ENCODE measurements around the gene FANCI. TPM values are rescaled to one million over a fixed set of nuclear protein-coding genes. Genes with fewer than 3 reads are reported as not detected.

The FANCI gene
- total and polyA plus RNA-seq, 2 of the 4 experiments (the other 2 are of a cell fraction): 13.2 to 34.2 TPM

GRCh38 chr15:89208256-89208655, 35.5 kb upstream of the FANCI start:
- DNase-seq (no peak), ATAC-seq (ENCODE audit: low read depth) (no peak)
- Histone ChIP-seq H4K20me1 (ENCODE audit: insufficient read depth, low read length) (no peaks in the 10 kb centered on the region), H3K14ac (replicated peaks; ENCODE audit: low read depth, low read length) (no peak overlapping the region), H4K5ac (ENCODE audit: low read depth, low read length) (no peak overlapping the region), H3K9ac (ENCODE audit: low read depth, low read length) (no peak overlapping the region), H3K27ac (ENCODE audit: insufficient read depth, low read length) (no peak overlapping the region), H2AK5ac (ENCODE audit: low read depth, low read length) (no peak overlapping the region), H3K4me2 (ENCODE audit: low read depth, low read length) (no peak overlapping the region), H3K18ac (ENCODE audit: low read depth, low read length) (no peak overlapping the region), H4K91ac (ENCODE audit: insufficient read depth, low read depth, low read length) (no peak overlapping the region), H2BK20ac (ENCODE audit: low read depth, low read length) (no peak overlapping the region), H2AFZ (replicated peaks; ENCODE audit: low read length, poor library complexity) (no peak overlapping the region), H3K4me3 (ENCODE audit: insufficient read depth, low read depth, low read length) (no peak overlapping the region), H3K23ac (ENCODE audit: low read depth, low read length) (no peak overlapping the region), H2BK120ac (ENCODE audit: low read depth, low read length) (no peak overlapping the region), H3K27me3 (ENCODE audit: control insufficient read depth, insufficient read depth, low read length) (no peaks in the 10 kb centered on the region; the same call in 1 of the 2 replicates), H3K9me1 (ENCODE audit: insufficient read depth, low read length) (no peaks in the 10 kb centered on the region; the same call in 1 of the 2 replicates), H3K79me1 (ENCODE audit: low read depth in 1 of 2, low read length in 2 of 2) (no peaks in the 10 kb centered on the region), H3K36me3 (ENCODE audit: control insufficient read depth, insufficient read depth, low read length) (no peaks in the 10 kb centered on the region), H2BK5ac (ENCODE audit: low read depth, low read length, poor library complexity, severe bottlenecking) (no peak overlapping the region), H3K4me1 (ENCODE audit: control insufficient read depth, insufficient read depth, low read length) (no peaks in the 10 kb centered on the region; the same call in 1 of the 2 replicates), H2BK15ac (ENCODE audit: low read depth, low read length) (no peak overlapping the region), H3K56ac (ENCODE audit: extremely low read depth, insufficient read depth, low read length) (no peak overlapping the region), H2AK9ac (replicated peaks; ENCODE audit: low read depth, low read length, poor library complexity) (no peak overlapping the region), H3K9me3 (ENCODE audit: control insufficient read depth, insufficient read depth, low read length) (no peaks in the 10 kb centered on the region), H3K4ac (ENCODE audit: low read depth, low read length) (no peak overlapping the region), H4K8ac (ENCODE audit: low read depth in 2 of 2, low read length in 2 of 2) (no peak overlapping the region)
- CTCF ChIA-PET: interaction anchor here (1.2 to 2.2 kb wide), 3 partner anchors 18 to 78 kb away, joined by 3 to 13 read pairs (median 5); partner anchors contain the start of gene FANCI
- intact Hi-C loops (cut with micrococcal nuclease): no loop called here
- POLR2A ChIA-PET (ENCODE audit: unreplicated experiment): no interaction called here
- TF ChIP-seq MAFK (IDR thresholded peaks at IDR 0.05; ENCODE audit: low read depth, low read length): no peak
- TF ChIP-seq CTCF (conservative IDR thresholded peaks at IDR 0.05; ENCODE audit: low read depth, low read length): no peak
- TF ChIP-seq SMC3 (IDR thresholded peaks at IDR 0.05; ENCODE audit: low read depth, low read length): no peak
- TF ChIP-seq RFX5 (IDR thresholded peaks at IDR 0.05; ENCODE audit: low read depth, low read length): no peak
- no peak for TF ChIP-seq RAD21 (IDR thresholded peaks at IDR 0.05; ENCODE audit: low read length)
- no peak for TF ChIP-seq USF2 (IDR thresholded peaks at IDR 0.05; ENCODE audit: low read depth, low read length)
- TF ChIP-seq MXI1 (IDR thresholded peaks at IDR 0.05; ENCODE audit: borderline replicate concordance, low read depth, low read length): no peak
- TF ChIP-seq POLR2A (IDR thresholded peaks at IDR 0.05; ENCODE audit: low read depth, low read length): no peak
- no peak for TF ChIP-seq NFE2L2 (IDR thresholded peaks at IDR 0.05; ENCODE audit: low read depth, low read length)
- no peak for TF ChIP-seq CEBPB (IDR thresholded peaks at IDR 0.05; ENCODE audit: low read depth, low read length)
- TF ChIP-seq ELK1 (IDR thresholded peaks at IDR 0.05; ENCODE audit: borderline replicate concordance, low read depth, low read length): no peak
- TF ChIP-seq BHLHE40 (IDR thresholded peaks at IDR 0.05; ENCODE audit: low read depth, low read length): no peak
- TF ChIP-seq FOS (IDR thresholded peaks at IDR 0.05; ENCODE audit: low read depth, low read length): no peak
- no peak for TF ChIP-seq MAZ (IDR thresholded peaks at IDR 0.05; ENCODE audit: borderline replicate concordance, low read depth, low read length)
- no peak for TF ChIP-seq RCOR1 (IDR thresholded peaks at IDR 0.05; ENCODE audit: insufficient replicate concordance, low read length)
- TF ChIP-seq CHD1 (IDR thresholded peaks at IDR 0.05; ENCODE audit: low read depth, low read length): no peak
- in situ Hi-C loops (cut with MboI; ENCODE audit: low sequenced_read_pairs): no loop called here
- no TSS peak for BruUV-seq (replicated peaks)
- dilution Hi-C loops (cut with HindIII; ENCODE audit: low sequenced_read_pairs, unreplicated experiment): no loop called here
